Measurements from ENCODE around the gene TNS1.
A peak's percentile ranks its signal among the peaks of the same experiment; 100 is the strongest.

Gene TNS1

GRCh38 chr2:218015586-218016521 is 13.1 kb upstream of the TNS1 start:
- Histone ChIP-seq H3K4me3 (ENCODE audit: insufficient read depth, low read depth, low read length, poor library complexity, severe bottlenecking) (no peak overlapping the region), H3K4me1 (ENCODE audit: control insufficient read depth, insufficient read depth, low read length, poor library complexity, severe bottlenecking) (peaks cover 4% of the 10 kb centered on the region), H3K27me3 (replicated peaks; ENCODE audit: control insufficient read depth, insufficient read depth, low read length, poor library complexity, severe bottlenecking) (peaks cover 9% of the 10 kb centered on the region), H3K27ac (ENCODE audit: insufficient read depth, low read length, poor library complexity, severe bottlenecking) (no peak overlapping the region), H3K36me3 (ENCODE audit: control insufficient read depth, insufficient read depth, low read length) (no peaks in the 10 kb centered on the region), H3K9me3 (ENCODE audit: control insufficient read depth, low read length) (no peaks in the 10 kb centered on the region)
- DNase-seq, result no peak

GRCh38 chr2:218014706-218015585 is 12.2 kb upstream of the TNS1 start:
- Histone ChIP-seq H3K27ac (ENCODE audit: insufficient read depth, low read length, poor library complexity, severe bottlenecking) (no peak overlapping the region), H3K27me3 (replicated peaks; ENCODE audit: control insufficient read depth, insufficient read depth, low read length, poor library complexity, severe bottlenecking) (peaks cover 18% of the 10 kb centered on the region), H3K4me1 (ENCODE audit: control insufficient read depth, insufficient read depth, low read length, poor library complexity, severe bottlenecking) (peaks cover 7% of the 10 kb centered on the region), H3K36me3 (ENCODE audit: control insufficient read depth, insufficient read depth, low read length) (no peaks in the 10 kb centered on the region), H3K4me3 (ENCODE audit: insufficient read depth, low read depth, low read length, poor library complexity, severe bottlenecking) (no peak overlapping the region), H3K9me3 (ENCODE audit: control insufficient read depth, low read length) (no peaks in the 10 kb centered on the region)
- DNase-seq, result no peak

- Histone ChIP-seq H3K36me3 (ENCODE audit: control insufficient read depth, insufficient read depth, low read length) (no peaks in the 10 kb centered on the region), H3K9me3 (ENCODE audit: control insufficient read depth, low read length) (no peaks in the 10 kb centered on the region), H3K4me1 (ENCODE audit: control insufficient read depth, insufficient read depth, low read length, poor library complexity, severe bottlenecking) (peaks cover 7% of the 10 kb centered on the region), H3K4me3 (ENCODE audit: insufficient read depth, low read depth, low read length, poor library complexity, severe bottlenecking) (no peak overlapping the region), H3K27me3 (replicated peaks; ENCODE audit: control insufficient read depth, insufficient read depth, low read length, poor library complexity, severe bottlenecking) (peaks cover 18% of the 10 kb centered on the region), H3K27ac (ENCODE audit: insufficient read depth, low read length, poor library complexity, severe bottlenecking) (no peak overlapping the region)
- DNase-seq, result no peak
Measured at GRCh38 chr2:218013289-218013688, 10.5 kb upstream of the TNS1 start.

GRCh38 chr2:218012284-218012683 is 9.5 kb upstream of the TNS1 start:
- H3K27ac ChIP-seq (ENCODE audit: insufficient read depth, low read length, poor library complexity, severe bottlenecking), result no peak overlapping the region
- no peak overlapping the region for H3K4me3 ChIP-seq (ENCODE audit: insufficient read depth, low read depth, low read length, poor library complexity, severe bottlenecking)
- no peaks in the 10 kb centered on the region for H3K36me3 ChIP-seq (ENCODE audit: control insufficient read depth, insufficient read depth, low read length)
- H3K27me3 ChIP-seq (replicated peaks; ENCODE audit: control insufficient read depth, insufficient read depth, low read length, poor library complexity, severe bottlenecking), result peaks cover 18% of the 10 kb centered on the region
- no peaks in the 10 kb centered on the region for H3K9me3 ChIP-seq (ENCODE audit: control insufficient read depth, low read length)
- no peak for DNase-seq
- H3K4me1 ChIP-seq (ENCODE audit: control insufficient read depth, insufficient read depth, low read length, poor library complexity, severe bottlenecking), result peaks cover 7% of the 10 kb centered on the region

- H3K27me3 ChIP-seq (replicated peaks; ENCODE audit: control insufficient read depth, insufficient read depth, low read length, poor library complexity, severe bottlenecking), result peaks cover 18% of the 10 kb centered on the region
- no peak overlapping the region for H3K4me3 ChIP-seq (ENCODE audit: insufficient read depth, low read depth, low read length, poor library complexity, severe bottlenecking)
- peaks cover 7% of the 10 kb centered on the region for H3K4me1 ChIP-seq (ENCODE audit: control insufficient read depth, insufficient read depth, low read length, poor library complexity, severe bottlenecking)
- no peaks in the 10 kb centered on the region for H3K36me3 ChIP-seq (ENCODE audit: control insufficient read depth, insufficient read depth, low read length)
- H3K27ac ChIP-seq (ENCODE audit: insufficient read depth, low read length, poor library complexity, severe bottlenecking), result no peak overlapping the region
- DNase-seq, result no peak
- no peaks in the 10 kb centered on the region for H3K9me3 ChIP-seq (ENCODE audit: control insufficient read depth, low read length)
Measured at GRCh38 chr2:218011653-218012040, 8.9 kb upstream of the TNS1 start.

- H3K36me3 ChIP-seq (ENCODE audit: control insufficient read depth, insufficient read depth, low read length), result no peaks in the 10 kb centered on the region
- peaks cover 7% of the 10 kb centered on the region for H3K4me1 ChIP-seq (ENCODE audit: control insufficient read depth, insufficient read depth, low read length, poor library complexity, severe bottlenecking)
- no peak overlapping the region for H3K27ac ChIP-seq (ENCODE audit: insufficient read depth, low read length, poor library complexity, severe bottlenecking)
- H3K4me3 ChIP-seq (ENCODE audit: insufficient read depth, low read depth, low read length, poor library complexity, severe bottlenecking), result peak overlapping the region; percentile 44
- peaks cover 18% of the 10 kb centered on the region for H3K27me3 ChIP-seq (replicated peaks; ENCODE audit: control insufficient read depth, insufficient read depth, low read length, poor library complexity, severe bottlenecking)
- DNase-seq, result no peak
- no peaks in the 10 kb centered on the region for H3K9me3 ChIP-seq (ENCODE audit: control insufficient read depth, low read length)
Measured at GRCh38 chr2:218010984-218011652, 8.3 kb upstream of the TNS1 start.

- Histone ChIP-seq H3K27me3 (replicated peaks; ENCODE audit: control insufficient read depth, insufficient read depth, low read length, poor library complexity, severe bottlenecking) (peaks cover 18% of the 10 kb centered on the region), H3K4me1 (ENCODE audit: control insufficient read depth, insufficient read depth, low read length, poor library complexity, severe bottlenecking) (peaks cover 7% of the 10 kb centered on the region), H3K36me3 (ENCODE audit: control insufficient read depth, insufficient read depth, low read length) (no peaks in the 10 kb centered on the region), H3K9me3 (ENCODE audit: control insufficient read depth, low read length) (no peaks in the 10 kb centered on the region), H3K27ac (ENCODE audit: insufficient read depth, low read length, poor library complexity, severe bottlenecking) (no peak overlapping the region), H3K4me3 (ENCODE audit: insufficient read depth, low read depth, low read length, poor library complexity, severe bottlenecking) (peak overlapping the region; percentile 44)
- peak in 1 of 3 donors; percentile 8 for DNase-seq
Measured at GRCh38 chr2:218010140-218010983, 7.6 kb upstream of the TNS1 start.

- Histone ChIP-seq H3K27me3 (replicated peaks; ENCODE audit: control insufficient read depth, insufficient read depth, low read length, poor library complexity, severe bottlenecking) (peaks cover 18% of the 10 kb centered on the region), H3K27ac (ENCODE audit: insufficient read depth, low read length, poor library complexity, severe bottlenecking) (no peak overlapping the region)
Measured at GRCh38 chr2:218009765-218010139, 7.0 kb upstream of the TNS1 start.

GRCh38 chr2:218009231-218009630 is 6.4 kb upstream of the TNS1 start:
- H3K27ac ChIP-seq (ENCODE audit: insufficient read depth, low read length, poor library complexity, severe bottlenecking), result no peak overlapping the region
- DNase-seq, result no peak
- no peaks in the 10 kb centered on the region for H3K9me3 ChIP-seq (ENCODE audit: control insufficient read depth, low read length)
- H3K4me3 ChIP-seq (ENCODE audit: insufficient read depth, low read depth, low read length, poor library complexity, severe bottlenecking), result no peak overlapping the region
- peaks cover 18% of the 10 kb centered on the region for H3K27me3 ChIP-seq (replicated peaks; ENCODE audit: control insufficient read depth, insufficient read depth, low read length, poor library complexity, severe bottlenecking)
- H3K36me3 ChIP-seq (ENCODE audit: control insufficient read depth, insufficient read depth, low read length), result no peaks in the 10 kb centered on the region
- H3K4me1 ChIP-seq (ENCODE audit: control insufficient read depth, insufficient read depth, low read length, poor library complexity, severe bottlenecking), result peaks cover 7% of the 10 kb centered on the region

More at GRCh38 chr2:218009765-218010139, 7.0 kb upstream of the TNS1 start:
- Histone ChIP-seq H3K9me3 (ENCODE audit: control insufficient read depth, low read length) (no peaks in the 10 kb centered on the region), H3K36me3 (ENCODE audit: control insufficient read depth, insufficient read depth, low read length) (no peaks in the 10 kb centered on the region), H3K4me3 (ENCODE audit: insufficient read depth, low read depth, low read length, poor library complexity, severe bottlenecking) (peak overlapping the region; percentile 44), H3K4me1 (ENCODE audit: control insufficient read depth, insufficient read depth, low read length, poor library complexity, severe bottlenecking) (peaks cover 7% of the 10 kb centered on the region)
- DNase-seq, result no peak

Measured in effector memory CD4-positive, alpha-beta T cell (primary cell).